ENCODE data around the gene PANX2.

The PANX2 gene

DNA sequence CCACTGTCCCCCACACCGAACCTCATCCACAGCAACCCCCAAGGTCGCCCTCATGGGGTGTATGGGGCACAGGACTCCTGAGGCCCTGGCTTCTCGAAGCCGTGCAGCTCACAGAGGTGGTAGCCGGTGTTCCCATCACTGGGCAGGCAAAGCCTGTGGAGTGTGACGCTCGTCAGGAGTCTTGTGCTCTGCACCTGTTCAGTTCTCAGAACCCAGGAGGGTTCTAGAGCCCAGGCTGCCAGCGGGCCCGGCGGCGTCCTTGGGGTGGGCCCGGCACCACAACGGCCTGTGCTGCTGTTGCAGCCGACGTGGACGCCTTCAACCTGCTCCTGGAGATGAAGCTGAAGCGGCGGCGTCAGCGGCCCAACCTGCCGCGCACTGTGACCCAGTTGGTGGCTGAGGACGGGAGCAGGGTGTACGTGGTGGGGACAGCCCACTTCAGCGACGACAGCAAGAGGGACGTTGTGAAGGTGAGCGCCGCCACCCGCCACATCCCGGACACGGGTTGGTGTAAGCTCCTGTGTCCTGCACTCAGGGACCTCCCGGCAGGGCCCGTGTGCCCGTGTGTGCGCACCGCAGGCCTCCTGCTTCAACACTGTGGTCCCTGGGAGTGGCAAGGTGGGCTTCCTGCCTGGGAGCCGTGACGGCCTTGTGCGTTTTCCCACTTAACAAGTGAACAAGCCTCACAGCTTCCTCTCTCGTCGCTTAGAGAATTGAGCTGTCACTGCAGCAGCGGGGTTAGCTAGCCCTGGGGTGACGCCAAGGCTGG lies 23.7 kb downstream of the PANX2 start:
- TF ChIP-seq, protein P1, sequence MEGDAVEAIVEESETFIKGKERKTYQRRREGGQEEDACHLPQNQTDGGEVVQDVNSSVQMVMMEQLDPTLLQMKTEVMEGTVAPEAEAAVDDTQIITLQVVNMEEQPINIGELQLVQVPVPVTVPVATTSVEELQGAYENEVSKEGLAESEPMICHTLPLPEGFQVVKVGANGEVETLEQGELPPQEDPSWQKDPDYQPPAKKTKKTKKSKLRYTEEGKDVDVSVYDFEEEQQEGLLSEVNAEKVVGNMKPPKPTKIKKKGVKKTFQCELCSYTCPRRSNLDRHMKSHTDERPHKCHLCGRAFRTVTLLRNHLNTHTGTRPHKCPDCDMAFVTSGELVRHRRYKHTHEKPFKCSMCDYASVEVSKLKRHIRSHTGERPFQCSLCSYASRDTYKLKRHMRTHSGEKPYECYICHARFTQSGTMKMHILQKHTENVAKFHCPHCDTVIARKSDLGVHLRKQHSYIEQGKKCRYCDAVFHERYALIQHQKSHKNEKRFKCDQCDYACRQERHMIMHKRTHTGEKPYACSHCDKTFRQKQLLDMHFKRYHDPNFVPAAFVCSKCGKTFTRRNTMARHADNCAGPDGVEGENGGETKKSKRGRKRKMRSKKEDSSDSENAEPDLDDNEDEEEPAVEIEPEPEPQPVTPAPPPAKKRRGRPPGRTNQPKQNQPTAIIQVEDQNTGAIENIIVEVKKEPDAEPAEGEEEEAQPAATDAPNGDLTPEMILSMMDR (conservative IDR thresholded peaks at IDR 0.05; ENCODE audit: low read depth, low read length), result no peak
- H3K4me3 ChIP-seq (ENCODE audit: low read depth, low read length), result no peak overlapping the region
- no peak for DNase-seq (ENCODE audit: low read depth)

DNA sequence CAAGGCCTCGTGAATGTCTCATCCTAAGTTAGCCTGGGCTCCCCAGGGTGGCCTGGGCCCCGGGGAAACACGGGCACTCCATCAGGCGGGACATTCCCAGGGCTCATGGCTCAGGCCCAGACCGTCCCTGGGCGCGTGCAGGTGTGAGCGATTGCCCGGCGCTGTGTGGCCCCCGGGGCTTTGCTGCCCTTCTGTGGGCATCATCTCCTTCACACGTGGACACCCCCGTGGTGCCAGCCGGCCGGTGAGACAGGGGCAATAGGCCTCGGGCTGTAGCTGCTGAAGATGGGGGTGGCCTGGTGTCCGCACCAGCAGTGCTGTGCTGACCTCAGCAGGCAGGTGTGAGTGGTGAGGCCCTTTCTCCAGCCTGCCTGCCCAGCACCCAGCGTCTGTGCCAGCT lies 25.7 kb downstream of the PANX2 start:
- no peak overlapping the region for H3K4me3 ChIP-seq (ENCODE audit: low read depth, low read length)
- TF ChIP-seq, protein P1 (conservative IDR thresholded peaks at IDR 0.05; ENCODE audit: low read depth, low read length), result no peak
- no peak for DNase-seq (ENCODE audit: low read depth)

DNA sequence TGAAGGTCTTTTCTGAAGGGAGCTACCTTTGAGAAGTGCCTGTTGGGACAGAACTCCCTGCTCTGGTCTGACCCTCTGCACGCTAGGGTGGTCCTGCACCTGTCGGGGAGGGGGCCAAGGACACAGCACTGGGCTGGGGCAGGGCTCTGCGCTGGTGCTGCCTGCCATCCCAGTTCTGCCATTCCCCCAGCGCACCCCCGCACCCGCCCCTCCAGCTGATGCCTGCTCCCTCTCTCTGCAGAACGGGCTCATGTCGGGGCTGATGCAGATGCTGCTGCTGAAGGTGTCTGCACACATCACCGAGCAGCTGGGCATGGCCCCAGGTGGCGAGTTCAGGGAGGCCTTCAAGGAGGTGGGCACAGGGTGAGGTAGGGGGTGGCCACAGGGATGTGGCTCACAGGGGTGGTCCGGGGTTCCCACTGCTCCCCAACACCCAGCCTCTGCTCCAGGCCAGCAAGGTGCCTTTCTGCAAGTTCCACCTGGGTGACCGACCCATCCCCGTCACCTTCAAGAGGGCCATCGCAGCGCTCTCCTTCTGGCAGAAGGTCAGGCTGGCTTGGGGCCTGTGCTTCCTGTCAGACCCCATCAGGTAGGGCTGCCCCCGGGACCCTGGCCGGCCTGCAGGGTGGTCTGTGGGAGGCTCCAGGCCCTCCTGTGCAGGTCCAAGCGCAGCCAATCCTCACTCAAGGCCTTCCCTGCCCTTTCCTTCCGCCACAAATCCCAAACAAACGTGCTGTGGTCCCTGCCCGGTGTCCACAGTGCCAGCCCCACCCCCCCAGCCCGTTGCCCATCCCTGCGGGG lies 26.7 kb downstream of the PANX2 start:
- no peak for DNase-seq (ENCODE audit: low read depth)
- TF ChIP-seq, protein P1 (conservative IDR thresholded peaks at IDR 0.05; ENCODE audit: low read depth, low read length), result no peak
- no peak overlapping the region for H3K4me3 ChIP-seq (ENCODE audit: low read depth, low read length)

DNA sequence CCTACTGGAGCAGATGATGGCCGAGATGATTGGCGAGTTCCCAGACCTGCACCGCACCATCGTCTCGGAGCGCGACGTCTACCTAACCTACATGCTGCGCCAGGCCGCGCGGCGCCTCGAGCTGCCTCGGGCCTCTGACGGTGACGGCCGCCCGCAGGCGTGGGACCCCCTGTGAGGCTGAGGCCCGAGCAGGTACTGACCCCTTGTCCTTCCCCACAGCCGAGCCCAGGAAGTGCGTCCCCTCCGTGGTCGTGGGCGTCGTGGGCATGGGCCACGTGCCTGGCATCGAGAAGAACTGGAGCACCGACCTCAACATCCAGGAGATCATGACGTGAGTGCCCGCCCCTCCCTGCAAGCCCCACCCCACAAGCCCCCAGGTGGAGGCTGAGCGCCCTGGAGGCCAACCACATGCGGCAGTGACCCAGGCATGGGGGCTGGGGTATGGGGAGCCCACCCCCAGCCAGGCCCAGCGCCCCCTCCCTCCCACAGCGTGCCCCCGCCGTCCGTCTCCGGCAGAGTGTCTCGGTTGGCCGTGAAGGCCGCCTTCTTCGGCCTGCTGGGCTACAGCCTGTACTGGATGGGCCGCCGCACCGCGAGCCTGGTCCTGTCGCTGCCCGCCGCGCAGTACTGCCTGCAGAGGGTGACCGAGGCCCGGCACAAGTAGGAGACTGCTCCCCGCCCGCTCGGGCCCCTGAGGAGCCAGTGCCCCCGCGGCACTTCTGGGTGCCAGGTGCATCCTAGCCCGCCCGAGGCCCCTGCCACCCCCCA lies 27.5 kb downstream of the PANX2 start:
- TF ChIP-seq, protein P1 (conservative IDR thresholded peaks at IDR 0.05; ENCODE audit: low read depth, low read length), result no peak
- H3K4me3 ChIP-seq (ENCODE audit: low read depth, low read length), result no peak overlapping the region
- no peak for DNase-seq (ENCODE audit: low read depth)

DNA sequence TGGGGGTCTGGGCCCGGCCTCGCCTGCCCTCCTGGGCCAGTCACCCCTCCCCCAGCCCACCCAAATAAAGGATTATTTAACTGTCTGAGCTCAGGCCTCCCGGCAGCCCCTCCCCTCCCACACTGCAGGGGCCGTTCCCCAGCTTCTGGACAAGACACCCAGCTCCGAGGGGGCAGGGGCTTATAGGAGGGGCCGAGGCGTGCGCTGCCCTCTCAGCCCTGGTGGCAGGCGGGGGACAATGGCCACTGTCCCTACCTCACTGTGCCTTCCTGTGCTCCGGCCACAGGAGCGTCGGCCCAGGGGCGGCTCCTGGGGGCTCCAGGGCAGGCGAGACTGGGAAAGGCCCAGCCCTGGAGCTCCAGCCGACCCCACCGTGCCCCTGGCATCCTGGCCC lies 28.1 kb downstream of the PANX2 start:
- no peak for DNase-seq (ENCODE audit: low read depth)
- TF ChIP-seq, protein P1 (conservative IDR thresholded peaks at IDR 0.05; ENCODE audit: low read depth, low read length), result no peak
- H3K4me3 ChIP-seq (ENCODE audit: low read depth, low read length), result no peak overlapping the region

DNA sequence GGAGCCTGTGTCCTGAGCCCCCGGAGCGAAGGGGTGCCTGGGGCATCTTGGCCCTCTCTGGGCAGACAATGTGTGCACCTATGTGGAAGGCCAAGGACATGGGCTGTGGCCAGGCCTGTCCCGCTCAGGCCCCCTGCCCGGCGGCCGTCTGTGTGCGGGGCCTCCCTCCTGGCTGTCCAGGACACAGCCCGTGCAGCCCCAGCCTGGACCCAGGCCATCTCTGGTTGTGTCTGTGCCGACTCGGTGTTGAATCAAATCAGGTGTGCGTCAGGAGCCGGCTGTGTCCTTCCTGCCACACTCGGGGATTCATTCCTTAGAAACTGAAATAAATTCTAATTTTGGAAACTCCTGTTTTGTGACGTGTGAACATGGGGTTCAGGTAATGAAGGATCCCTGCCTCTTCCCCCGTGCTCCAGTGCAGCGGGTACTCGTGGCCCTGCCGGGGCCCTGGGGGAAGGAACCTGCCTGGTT lies 28.8 kb downstream of the PANX2 start:
- DNase-seq (ENCODE audit: low read depth), result no peak
- TF ChIP-seq, protein P1 (conservative IDR thresholded peaks at IDR 0.05; ENCODE audit: low read depth, low read length), result no peak
- no peak overlapping the region for H3K4me3 ChIP-seq (ENCODE audit: low read depth, low read length)

Data from choroid plexus epithelial cell (primary cell).